ENCODE results near the gene SUN5. TPM values are rescaled to one million over a fixed set of nuclear protein-coding genes. Genes with fewer than 3 reads are reported as not detected.

SUN5 gene
- total RNA-seq, 1 experiment from 2014 or later, result not detected

DNA sequence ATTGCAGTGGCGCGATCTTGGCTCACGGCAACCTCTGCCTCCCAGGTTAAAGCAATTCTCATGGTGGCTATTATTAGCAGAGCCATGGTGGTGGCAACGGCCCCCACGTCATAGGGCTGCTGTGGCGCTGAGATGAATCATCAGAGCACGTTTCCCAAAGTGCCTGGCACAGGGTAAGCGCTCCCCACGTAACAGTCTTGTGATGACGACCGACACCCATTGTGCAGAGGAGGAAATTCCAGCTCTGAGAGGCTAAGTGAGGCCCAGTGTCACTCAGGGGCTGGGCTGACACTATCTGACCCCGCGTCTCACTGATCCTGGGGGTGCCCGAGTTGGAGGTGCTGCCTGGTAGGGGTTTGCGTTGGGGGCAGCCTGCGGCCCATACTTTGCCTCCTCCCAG, 16.2 kb downstream of the SUN5 start:
- no peaks in the 10 kb centered on the region for H3K9me3 ChIP-seq
- Mint-ChIP-seq H3K27ac (ENCODE audit: unreplicated experiment) (no peak overlapping the region), H3K27me3 (ENCODE audit: insufficient read depth, unreplicated experiment) (peaks cover under 1% of the 10 kb centered on the region), H3K9me3 (ENCODE audit: unreplicated experiment) (no peaks in the 10 kb centered on the region), H3K4me3 (ENCODE audit: unreplicated experiment) (no peak overlapping the region), H3K4me1 (ENCODE audit: low read depth, unreplicated experiment) (no peaks in the 10 kb centered on the region), H3K36me3 (ENCODE audit: insufficient read depth, unreplicated experiment) (no peaks in the 10 kb centered on the region)
- H3K36me3 ChIP-seq (ENCODE audit: control insufficient read depth, insufficient read depth, low read length), result no peaks in the 10 kb centered on the region
- TF ChIP-seq CTCF (IDR thresholded peaks at IDR 0.05; ENCODE audit: insufficient read depth in 1 of 2, low read depth in 1 of 2, low read length in 1 of 2, severe bottlenecking in 1 of 2, unreplicated experiment in 1 of 2), result no peak
- POLR2A ChIA-PET, result no interaction called here
- CTCF ChIA-PET, result no interaction called here
- no TSS peak for BruUV-seq (replicated peaks)
- no peak for DNase-seq
- intact Hi-C loops (cut with micrococcal nuclease; ENCODE audit: unreplicated experiment), result no loop called here
- H3K4me3 ChIP-seq (ENCODE audit: low read depth, low read length), result no peak overlapping the region
- no peaks in the 10 kb centered on the region for H3K4me1 ChIP-seq
- H3K27me3 ChIP-seq (replicated peaks; ENCODE audit: control insufficient read depth, insufficient read depth, low read length), result no peaks in the 10 kb centered on the region

DNA sequence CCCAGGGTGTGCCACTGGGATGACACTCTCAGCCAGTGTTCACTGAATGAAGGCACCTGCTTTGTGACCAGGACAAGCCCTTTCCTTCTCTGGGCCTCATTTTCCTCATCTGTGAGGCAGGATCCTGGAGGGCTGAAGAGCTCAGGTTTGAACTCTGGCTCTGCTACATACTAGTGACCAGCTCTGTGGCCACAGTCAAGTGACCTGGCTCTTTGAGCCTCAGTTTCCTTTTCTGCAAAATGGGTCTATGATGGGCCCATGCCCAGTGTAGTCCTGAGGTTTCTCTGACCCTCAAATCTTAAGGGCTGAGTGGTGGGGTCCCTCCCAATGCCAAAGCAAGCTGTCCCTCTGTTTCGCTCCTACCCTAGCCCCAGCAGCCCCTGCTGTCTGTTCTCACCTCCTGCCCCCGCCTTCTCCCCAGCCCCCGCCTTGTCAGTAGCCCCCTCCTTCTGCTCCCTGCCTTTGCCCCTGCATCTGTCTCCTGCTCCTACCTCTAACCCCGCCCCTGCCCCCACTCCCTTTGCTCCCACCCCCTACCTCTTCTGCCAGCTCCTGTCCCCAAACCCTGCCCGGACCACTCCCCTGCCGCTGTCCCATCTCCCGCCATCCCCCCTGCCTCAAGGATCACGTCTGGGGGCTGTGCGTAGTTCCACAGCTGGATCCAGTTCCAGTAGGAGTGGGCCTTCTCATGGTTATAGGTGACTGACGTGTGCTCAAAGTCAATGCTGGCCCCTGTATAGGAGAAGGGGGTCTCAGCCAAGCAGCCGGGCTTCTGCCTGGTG, 17.0 kb downstream of the SUN5 start:
- H3K4me3 Mint-ChIP-seq (ENCODE audit: unreplicated experiment), result no peak overlapping the region
- CTCF ChIA-PET, result interaction anchor here (1.3 kb wide), 1 partner anchor 11 kb away, joined by 3 read pairs; no protein-coding TSS in a partner anchor
- no peaks in the 10 kb centered on the region for H3K27me3 ChIP-seq (replicated peaks; ENCODE audit: control insufficient read depth, insufficient read depth, low read length)
- no peaks in the 10 kb centered on the region for H3K36me3 ChIP-seq (ENCODE audit: control insufficient read depth, insufficient read depth, low read length)
- no peaks in the 10 kb centered on the region for H3K9me3 Mint-ChIP-seq (ENCODE audit: unreplicated experiment)
- no TSS peak for BruUV-seq (replicated peaks)
- POLR2A ChIA-PET, result no interaction called here
- no peaks in the 10 kb centered on the region for H3K4me1 Mint-ChIP-seq (ENCODE audit: low read depth, unreplicated experiment)
- peaks cover 4% of the 10 kb centered on the region for H3K27me3 Mint-ChIP-seq (ENCODE audit: insufficient read depth, unreplicated experiment)
- H3K27ac Mint-ChIP-seq (ENCODE audit: unreplicated experiment), result no peak overlapping the region
- H3K4me3 ChIP-seq (ENCODE audit: low read depth, low read length), result no peak overlapping the region
- no peaks in the 10 kb centered on the region for H3K4me1 ChIP-seq
- H3K9me3 ChIP-seq, result no peaks in the 10 kb centered on the region
- no peaks in the 10 kb centered on the region for H3K36me3 Mint-ChIP-seq (ENCODE audit: insufficient read depth, unreplicated experiment)
- no peak for TF ChIP-seq CTCF (IDR thresholded peaks at IDR 0.05; ENCODE audit: insufficient read depth in 1 of 2, low read depth in 1 of 2, low read length in 1 of 2, severe bottlenecking in 1 of 2, unreplicated experiment in 1 of 2)
- DNase-seq, result no peak
- intact Hi-C loops (cut with micrococcal nuclease; ENCODE audit: unreplicated experiment), result no loop called here

- H3K4me3 ChIP-seq (ENCODE audit: low read depth, low read length), result no peak overlapping the region
- no peak for DNase-seq
- peaks cover 4% of the 10 kb centered on the region for H3K27me3 Mint-ChIP-seq (ENCODE audit: insufficient read depth, unreplicated experiment)
- POLR2A ChIA-PET, result no interaction called here
- H3K27ac Mint-ChIP-seq (ENCODE audit: unreplicated experiment), result no peak overlapping the region
- H3K9me3 ChIP-seq, result no peaks in the 10 kb centered on the region
- no peak overlapping the region for H3K4me3 Mint-ChIP-seq (ENCODE audit: unreplicated experiment)
- no TSS peak for BruUV-seq (replicated peaks)
- CTCF ChIA-PET, result interaction anchor here (1.3 kb wide), 1 partner anchor 10 kb away, joined by 3 read pairs; no protein-coding TSS in a partner anchor
- H3K4me1 Mint-ChIP-seq (ENCODE audit: low read depth, unreplicated experiment), result no peaks in the 10 kb centered on the region
- H3K36me3 Mint-ChIP-seq (ENCODE audit: insufficient read depth, unreplicated experiment), result no peaks in the 10 kb centered on the region
- TF ChIP-seq CTCF (IDR thresholded peaks at IDR 0.05; ENCODE audit: insufficient read depth in 1 of 2, low read depth in 1 of 2, low read length in 1 of 2, severe bottlenecking in 1 of 2, unreplicated experiment in 1 of 2), result no peak
- intact Hi-C loops (cut with micrococcal nuclease; ENCODE audit: unreplicated experiment), result no loop called here
- no peaks in the 10 kb centered on the region for H3K9me3 Mint-ChIP-seq (ENCODE audit: unreplicated experiment)
- no peaks in the 10 kb centered on the region for H3K4me1 ChIP-seq
- H3K36me3 ChIP-seq (ENCODE audit: control insufficient read depth, insufficient read depth, low read length), result no peaks in the 10 kb centered on the region
- no peaks in the 10 kb centered on the region for H3K27me3 ChIP-seq (replicated peaks; ENCODE audit: control insufficient read depth, insufficient read depth, low read length)
Observed at GRCh38 chr20:32986331-32986966, 17.8 kb downstream of the SUN5 start.
